ENCODE results near the gene FGF13. TPM values are rescaled to one million over a fixed set of nuclear protein-coding genes. Genes with fewer than 3 reads are reported as not detected.

FGF13 gene
- total and polyA plus RNA-seq, 2 of the 13 experiments (the other 11 are each of a cell fraction or from before 2014, with no cell fraction given): 0.09 to 0.33 TPM

GRCh38 chrX:138742217-138742616 lies 30.7 kb upstream of the FGF13 start:
- Histone ChIP-seq H4K20me1 (ENCODE audit: insufficient read depth, low read length) (no peaks in the 10 kb centered on the region), H3K4me3 (replicated peaks in 1 of 3; ENCODE audit: insufficient read depth in 1 of 3, low read depth in 2 of 3, low read length in 3 of 3) (no peak overlapping the region), H3K4me2 (ENCODE audit: low read depth, low read length) (no peak overlapping the region), H3K27me3 (ENCODE audit: control insufficient read depth in 1 of 2, insufficient read depth in 2 of 2, low read length in 2 of 2) (no peaks in the 10 kb centered on the region), H3K27ac (ENCODE audit: extremely low read length, insufficient read depth, low read length) (no peak overlapping the region), H3K9me3 (ENCODE audit: low read length) (no peaks in the 10 kb centered on the region), H3K36me3 (replicated peaks in 1 of 2; ENCODE audit: control insufficient read depth in 1 of 2, insufficient read depth in 2 of 2, low read length in 2 of 2) (no peaks in the 10 kb centered on the region), H2AFZ (ENCODE audit: low read length) (no peak overlapping the region), H3K4me1 (ENCODE audit: insufficient read depth, low read length) (no peaks in the 10 kb centered on the region), H3K9ac (ENCODE audit: insufficient read depth, low read depth, low read length) (no peak overlapping the region), H3K79me2 (ENCODE audit: insufficient read depth, low read length) (no peaks in the 10 kb centered on the region)
- intact Hi-C loops (cut with micrococcal nuclease; ENCODE audit: unreplicated experiment) (no loop called here), in situ Hi-C loops (cut with HindIII; ENCODE audit: extremely low pct_ligation_motif_present, low pct_unique_long_range_greater_than_20kb) (loop anchor here (25.0 kb wide), 1 partner anchor 555 kb away; no protein-coding TSS in a partner anchor)
- CTCF ChIA-PET (ENCODE audit: low intra/inter-chr PET ratio, low total read pairs): no interaction called here
- no peak for TF ChIP-seq HDAC2 (CRISPR knock-in tag; IDR thresholded peaks at IDR 0.05)
- no peak for TF ChIP-seq SIX4 (CRISPR knock-in tag; IDR thresholded peaks at IDR 0.05)
- ATAC-seq (no peak), DNase-seq (ENCODE audit: low spot score) (no peak), FAIRE-seq (no peak)
- no TSS peak for BruUV-seq (replicated peaks)
- POLR2A ChIA-PET: no interaction called here
- 11% methylated on average over 5 of the region's 5 CpGs for WGBS (ENCODE audit: low lambda C conversion rate)

DNA sequence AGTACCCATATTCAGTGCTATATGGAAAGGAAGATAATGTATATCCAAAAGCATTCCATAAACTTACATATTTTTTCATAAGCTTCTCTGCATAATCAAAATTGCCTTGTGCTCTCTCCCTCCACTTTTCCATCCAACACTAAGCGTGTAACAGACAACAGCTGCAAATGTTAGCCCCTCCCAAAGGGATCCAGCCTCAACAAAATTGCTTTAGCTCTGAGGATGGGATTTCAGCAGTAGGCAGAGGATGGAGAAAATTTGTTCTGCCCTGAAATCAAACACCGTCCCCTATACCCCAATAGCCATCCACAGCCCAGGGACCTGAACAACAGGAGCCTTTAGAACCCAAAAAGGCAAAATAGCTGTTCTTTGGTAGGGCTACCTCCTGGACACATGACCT lies 28.8 kb upstream of the FGF13 start:
- Histone ChIP-seq H3K4me2 (ENCODE audit: low read depth, low read length) (no peak overlapping the region), H3K27me3 (ENCODE audit: control insufficient read depth in 1 of 2, insufficient read depth in 2 of 2, low read length in 2 of 2) (no peaks in the 10 kb centered on the region), H3K9ac (ENCODE audit: insufficient read depth, low read depth, low read length) (no peak overlapping the region), H4K20me1 (ENCODE audit: insufficient read depth, low read length) (no peaks in the 10 kb centered on the region), H3K4me1 (ENCODE audit: insufficient read depth, low read length) (no peaks in the 10 kb centered on the region), H3K9me3 (ENCODE audit: low read length) (no peaks in the 10 kb centered on the region), H2AFZ (ENCODE audit: low read length) (no peak overlapping the region), H3K27ac (ENCODE audit: extremely low read length, insufficient read depth, low read length) (no peak overlapping the region), H3K79me2 (ENCODE audit: insufficient read depth, low read length) (no peaks in the 10 kb centered on the region), H3K4me3 (replicated peaks in 1 of 3; ENCODE audit: insufficient read depth in 1 of 3, low read depth in 2 of 3, low read length in 3 of 3) (no peak overlapping the region), H3K36me3 (replicated peaks in 1 of 2; ENCODE audit: control insufficient read depth in 1 of 2, insufficient read depth in 2 of 2, low read length in 2 of 2) (no peaks in the 10 kb centered on the region)
- BruUV-seq (replicated peaks): no TSS peak
- 7% methylated on average over 1 of the region's 2 CpGs for WGBS (ENCODE audit: low lambda C conversion rate)
- ATAC-seq (no peak), FAIRE-seq (no peak), DNase-seq (ENCODE audit: low spot score) (no peak)
- ChIA-PET POLR2A (no interaction called here), CTCF (ENCODE audit: low intra/inter-chr PET ratio, low total read pairs) (no interaction called here)
- TF ChIP-seq SP140L (CRISPR knock-in tag; IDR thresholded peaks at IDR 0.05; ENCODE audit: borderline replicate concordance) (no peak), MIXL1 (CRISPR knock-in tag; IDR thresholded peaks at IDR 0.05) (no peak), ZNF263 (CRISPR knock-in tag; IDR thresholded peaks at IDR 0.05) (no peak), RBM22 (optimal IDR thresholded peaks at IDR 0.05; ENCODE audit: low read length) (no peak), ZNF576 (CRISPR knock-in tag; IDR thresholded peaks at IDR 0.05) (no peak), ADNP (CRISPR knock-in tag; IDR thresholded peaks at IDR 0.05) (no peak), FOXA3 (CRISPR knock-in tag; IDR thresholded peaks at IDR 0.05) (no peak)
- TF ChIP-seq, protein P1, sequence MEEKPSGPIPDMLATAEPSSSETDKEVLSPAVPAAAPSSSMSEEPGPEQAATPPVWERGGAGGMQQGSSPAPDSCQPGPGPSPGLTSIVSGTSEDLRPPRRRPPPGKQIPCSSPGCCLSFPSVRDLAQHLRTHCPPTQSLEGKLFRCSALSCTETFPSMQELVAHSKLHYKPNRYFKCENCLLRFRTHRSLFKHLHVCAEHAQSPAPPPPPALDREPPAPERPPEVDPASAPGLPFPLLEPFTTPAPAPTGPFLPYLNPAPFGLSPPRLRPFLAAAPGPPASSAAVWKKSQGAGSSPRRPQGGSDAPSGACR (CRISPR knock-in tag; IDR thresholded peaks at IDR 0.05): no peak
- TF ChIP-seq, protein P2, sequence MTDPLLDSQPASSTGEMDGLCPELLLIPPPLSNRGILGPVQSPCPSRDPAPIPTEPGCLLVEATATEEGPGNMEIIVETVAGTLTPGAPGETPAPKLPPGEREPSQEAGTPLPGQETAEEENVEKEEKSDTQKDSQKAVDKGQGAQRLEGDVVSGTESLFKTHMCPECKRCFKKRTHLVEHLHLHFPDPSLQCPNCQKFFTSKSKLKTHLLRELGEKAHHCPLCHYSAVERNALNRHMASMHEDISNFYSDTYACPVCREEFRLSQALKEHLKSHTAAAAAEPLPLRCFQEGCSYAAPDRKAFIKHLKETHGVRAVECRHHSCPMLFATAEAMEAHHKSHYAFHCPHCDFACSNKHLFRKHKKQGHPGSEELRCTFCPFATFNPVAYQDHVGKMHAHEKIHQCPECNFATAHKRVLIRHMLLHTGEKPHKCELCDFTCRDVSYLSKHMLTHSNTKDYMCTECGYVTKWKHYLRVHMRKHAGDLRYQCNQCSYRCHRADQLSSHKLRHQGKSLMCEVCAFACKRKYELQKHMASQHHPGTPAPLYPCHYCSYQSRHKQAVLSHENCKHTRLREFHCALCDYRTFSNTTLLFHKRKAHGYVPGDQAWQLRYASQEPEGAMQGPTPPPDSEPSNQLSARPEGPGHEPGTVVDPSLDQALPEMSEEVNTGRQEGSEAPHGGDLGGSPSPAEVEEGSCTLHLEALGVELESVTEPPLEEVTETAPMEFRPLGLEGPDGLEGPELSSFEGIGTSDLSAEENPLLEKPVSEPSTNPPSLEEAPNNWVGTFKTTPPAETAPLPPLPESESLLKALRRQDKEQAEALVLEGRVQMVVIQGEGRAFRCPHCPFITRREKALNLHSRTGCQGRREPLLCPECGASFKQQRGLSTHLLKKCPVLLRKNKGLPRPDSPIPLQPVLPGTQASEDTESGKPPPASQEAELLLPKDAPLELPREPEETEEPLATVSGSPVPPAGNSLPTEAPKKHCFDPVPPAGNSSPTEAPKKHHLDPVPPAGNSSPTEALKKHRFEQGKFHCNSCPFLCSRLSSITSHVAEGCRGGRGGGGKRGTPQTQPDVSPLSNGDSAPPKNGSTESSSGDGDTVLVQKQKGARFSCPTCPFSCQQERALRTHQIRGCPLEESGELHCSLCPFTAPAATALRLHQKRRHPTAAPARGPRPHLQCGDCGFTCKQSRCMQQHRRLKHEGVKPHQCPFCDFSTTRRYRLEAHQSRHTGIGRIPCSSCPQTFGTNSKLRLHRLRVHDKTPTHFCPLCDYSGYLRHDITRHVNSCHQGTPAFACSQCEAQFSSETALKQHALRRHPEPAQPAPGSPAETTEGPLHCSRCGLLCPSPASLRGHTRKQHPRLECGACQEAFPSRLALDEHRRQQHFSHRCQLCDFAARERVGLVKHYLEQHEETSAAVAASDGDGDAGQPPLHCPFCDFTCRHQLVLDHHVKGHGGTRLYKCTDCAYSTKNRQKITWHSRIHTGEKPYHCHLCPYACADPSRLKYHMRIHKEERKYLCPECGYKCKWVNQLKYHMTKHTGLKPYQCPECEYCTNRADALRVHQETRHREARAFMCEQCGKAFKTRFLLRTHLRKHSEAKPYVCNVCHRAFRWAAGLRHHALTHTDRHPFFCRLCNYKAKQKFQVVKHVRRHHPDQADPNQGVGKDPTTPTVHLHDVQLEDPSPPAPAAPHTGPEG (CRISPR knock-in tag; IDR thresholded peaks at IDR 0.05): no peak
- intact Hi-C loops (cut with micrococcal nuclease; ENCODE audit: unreplicated experiment): no loop called here
- in situ Hi-C loops (cut with HindIII; ENCODE audit: extremely low pct_ligation_motif_present, low pct_unique_long_range_greater_than_20kb): loop anchor here (25.0 kb wide), 1 partner anchor 553 kb away; no protein-coding TSS in a partner anchor

Data from HepG2 (cell line).